Mucosa of rectum (tissue), 2 donors: ENCODE data around the gene KIF4A.
A peak's percentile ranks its signal among the peaks of the same experiment; 100 is the strongest.

ENCODE experiments used
- H3K27ac ChIP-seq, 2 donors: one replicate each; pipeline ENCODE4 v1.7.0; 2013; ENCODE audit warnings: inconsistent platforms in 2 of 2, low read depth in 2 of 2, low read length in 2 of 2
- H3K27me3 ChIP-seq, 2 donors: one replicate each; pipeline ENCODE4 v1.7.0; 2013; ENCODE audit warnings: low read length in 2 of 2; ENCODE audit not compliant: control insufficient read depth in 2 of 2, insufficient read depth in 2 of 2
- H3K36me3 ChIP-seq, 2 donors: one replicate each; pipeline ENCODE4 v1.7.0; 2013; ENCODE audit warnings: low read length in 2 of 2; ENCODE audit not compliant: control insufficient read depth in 2 of 2, insufficient read depth in 2 of 2
- H3K4me1 ChIP-seq, 2 donors: one replicate each; pipeline ENCODE4 v1.7.0; 2013; ENCODE audit warnings: low read length in 2 of 2, mild to moderate bottlenecking in 1 of 2; ENCODE audit not compliant: control insufficient read depth in 2 of 2, insufficient read depth in 2 of 2
- H3K4me3 ChIP-seq, 2 donors: one replicate each; pipeline ENCODE4 v1.7.0; 2013; ENCODE audit warnings: low read length in 2 of 2
- H3K9ac ChIP-seq, 2 donors: one replicate each; pipeline ENCODE4 v1.7.0; 2013; ENCODE audit warnings: low read length in 2 of 2, low read depth in 1 of 2, mild to moderate bottlenecking in 1 of 2
- H3K9me3 ChIP-seq, 2 donors: one replicate each; pipeline ENCODE4 v1.7.0; 2013; ENCODE audit warnings: low read length in 2 of 2; ENCODE audit not compliant: control insufficient read depth in 2 of 2
- donor health status: healthy.
- donor health status: Normal muscosa, but diverticular disease.

Gene KIF4A

DNA sequence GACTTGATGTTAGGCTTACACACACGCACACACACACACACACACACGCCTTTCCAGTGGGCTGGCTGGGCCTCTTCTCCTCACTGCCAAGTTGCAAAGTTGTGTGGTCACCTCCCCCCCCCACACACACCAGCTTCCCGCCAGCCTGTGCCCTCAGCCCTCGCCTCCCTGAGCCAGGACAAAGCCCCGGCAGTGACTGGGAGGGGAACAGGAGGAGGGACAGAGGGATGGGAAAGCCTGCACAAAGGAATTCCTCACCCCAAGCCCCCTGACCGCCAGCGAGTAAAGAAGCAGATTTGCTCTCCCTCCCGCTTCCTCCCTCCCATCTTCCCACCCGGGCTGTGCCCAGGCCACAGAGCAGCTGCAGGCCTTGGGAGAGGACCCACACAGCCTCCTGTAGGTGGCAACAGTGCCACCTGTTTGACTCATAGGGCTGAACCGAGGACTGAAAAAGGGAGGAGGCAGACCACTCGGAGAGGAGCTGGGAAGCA, 133.0 kb downstream of the KIF4A start, which contains the start of gene GDPD2:
TSS of gene GDPD2 (plus strand) at position 464 of the 491 bp plus-strand sequence. CDS start 1,671 bp downstream, outside the sequence.
- Histone ChIP-seq H3K4me3 (peak within 1 kb of the TSS; percentile 54 to 55), H3K9ac (peak within 1 kb of the TSS; percentile 47 to 67), H3K27me3 (no peaks in the 10 kb centered on the region), H3K4me1 (peaks cover 5 to 6% of the 10 kb centered on the region in 2 donors), H3K27ac (peak within 1 kb of the TSS in 1 of 2 donors; percentile 23), H3K9me3 (no peaks in the 10 kb centered on the region), H3K36me3 (no peaks in the 10 kb centered on the region)

DNA sequence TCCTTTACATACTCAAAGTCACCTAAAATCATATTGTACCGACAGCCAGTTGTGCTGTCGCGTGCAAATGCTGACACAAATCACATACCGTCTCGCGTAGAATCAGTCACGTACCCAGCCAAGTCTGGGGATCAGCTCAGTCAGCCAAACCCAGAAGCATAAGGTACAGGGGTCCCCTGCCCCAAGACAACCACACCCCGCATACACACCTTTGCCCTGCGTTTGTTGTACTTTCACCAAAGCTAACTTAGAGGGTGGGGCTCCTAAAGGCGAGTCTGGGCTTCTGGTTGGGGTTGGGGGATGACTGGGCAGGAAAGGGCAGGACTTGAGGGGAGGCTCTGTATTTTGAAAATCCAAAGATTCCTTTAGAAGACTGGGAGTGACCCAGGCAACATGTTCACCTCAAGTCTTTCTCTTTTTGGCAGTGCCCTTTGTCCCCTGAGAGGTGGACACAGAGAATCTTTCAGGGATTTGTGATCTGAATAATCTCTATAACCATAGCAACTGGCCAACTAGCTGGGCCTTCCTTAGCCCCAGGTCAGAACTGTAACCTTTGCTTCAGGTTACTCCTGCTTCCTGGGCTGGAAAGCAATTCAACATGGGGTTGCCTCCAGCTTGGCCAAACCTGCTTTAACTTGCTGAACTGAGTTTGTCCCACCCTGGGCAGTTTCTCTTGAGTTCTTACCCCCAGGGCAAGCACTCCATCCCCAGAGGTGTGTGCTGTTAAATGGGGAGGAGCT, 134.2 kb downstream of the KIF4A start:
- H3K4me3 ChIP-seq, result peak overlapping the region; percentile 54 to 55
- H3K27ac ChIP-seq, result no peak overlapping the region
- peaks cover 5 to 6% of the 10 kb centered on the region in 2 donors for H3K4me1 ChIP-seq
- H3K36me3 ChIP-seq, result no peaks in the 10 kb centered on the region
- peaks cover 0 to 2% of the 10 kb centered on the region in 2 donors for H3K27me3 ChIP-seq
- no peaks in the 10 kb centered on the region for H3K9me3 ChIP-seq
- H3K9ac ChIP-seq, result no peak overlapping the region

DNA sequence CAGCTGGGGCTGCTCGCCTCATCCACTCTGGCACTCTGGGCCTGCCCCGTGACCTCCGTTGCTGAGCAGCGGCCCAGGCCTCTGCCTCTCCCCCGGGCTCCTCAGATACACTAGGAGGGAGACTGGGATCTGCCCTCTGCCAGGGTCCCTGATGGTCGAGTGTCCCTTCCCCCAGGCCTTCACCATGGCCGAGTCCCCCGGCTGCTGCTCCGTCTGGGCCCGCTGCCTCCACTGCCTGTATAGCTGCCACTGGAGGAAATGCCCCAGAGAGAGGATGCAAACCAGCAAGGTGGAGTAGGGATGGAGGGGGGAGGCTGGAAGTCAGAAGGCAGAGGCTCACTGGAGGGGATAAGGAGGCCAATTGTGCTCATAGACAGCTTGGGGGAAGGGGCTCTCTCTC, 134.9 kb downstream of the KIF4A start:
- H3K4me1 ChIP-seq, result peaks cover 5 to 6% of the 10 kb centered on the region in 2 donors
- no peak overlapping the region for H3K27ac ChIP-seq
- no peaks in the 10 kb centered on the region for H3K9me3 ChIP-seq
- H3K9ac ChIP-seq, result no peak overlapping the region
- H3K4me3 ChIP-seq, result no peak overlapping the region
- H3K36me3 ChIP-seq, result no peaks in the 10 kb centered on the region
- peaks cover 0 to 2% of the 10 kb centered on the region in 2 donors for H3K27me3 ChIP-seq

- no peaks in the 10 kb centered on the region for H3K36me3 ChIP-seq
- no peaks in the 10 kb centered on the region for H3K9me3 ChIP-seq
- no peak overlapping the region for H3K4me3 ChIP-seq
- H3K4me1 ChIP-seq, result peaks cover 5 to 6% of the 10 kb centered on the region in 2 donors
- peaks cover 0 to 2% of the 10 kb centered on the region in 2 donors for H3K27me3 ChIP-seq
- no peak overlapping the region for H3K27ac ChIP-seq
- H3K9ac ChIP-seq, result no peak overlapping the region
These were observed 136.7 kb downstream of the KIF4A start for GRCh38 chrX:70426286-70427278.

GRCh38 chrX:70427365-70427764, 137.5 kb downstream of the KIF4A start:
- H3K4me3 ChIP-seq, result no peak overlapping the region
- no peaks in the 10 kb centered on the region for H3K36me3 ChIP-seq
- H3K9me3 ChIP-seq, result no peaks in the 10 kb centered on the region
- H3K4me1 ChIP-seq, result peaks cover 5 to 6% of the 10 kb centered on the region in 2 donors
- peak overlapping the region in 1 of 2 donors; percentile 15 for H3K27ac ChIP-seq
- peaks cover 0 to 2% of the 10 kb centered on the region in 2 donors for H3K27me3 ChIP-seq
- H3K9ac ChIP-seq, result no peak overlapping the region

DNA sequence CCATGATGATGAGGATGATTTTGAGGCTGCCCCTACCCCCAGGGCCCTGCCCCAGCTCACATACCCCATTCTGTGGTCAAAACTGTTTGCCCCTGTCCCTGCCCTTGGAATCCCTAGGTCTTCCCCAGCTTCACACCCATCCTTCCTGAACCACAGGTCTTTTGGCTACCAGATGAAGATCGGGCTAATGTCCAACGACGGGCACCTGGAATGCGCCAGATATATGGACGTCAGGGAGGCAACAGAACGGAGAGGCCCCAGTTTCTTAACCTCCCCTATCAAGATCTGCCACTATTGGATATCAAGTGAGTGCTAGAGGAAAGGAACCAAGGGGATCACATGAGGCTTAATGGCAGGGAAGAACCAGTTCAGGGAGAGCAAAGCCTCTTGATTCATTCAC, 139.9 kb downstream of the KIF4A start:
- Histone ChIP-seq H3K4me3 (no peak overlapping the region), H3K9me3 (no peaks in the 10 kb centered on the region), H3K36me3 (no peaks in the 10 kb centered on the region), H3K27me3 (peaks cover 0 to 2% of the 10 kb centered on the region in 2 donors), H3K27ac (no peak overlapping the region), H3K4me1 (peaks cover 2 to 4% of the 10 kb centered on the region in 2 donors), H3K9ac (no peak overlapping the region)

DNA sequence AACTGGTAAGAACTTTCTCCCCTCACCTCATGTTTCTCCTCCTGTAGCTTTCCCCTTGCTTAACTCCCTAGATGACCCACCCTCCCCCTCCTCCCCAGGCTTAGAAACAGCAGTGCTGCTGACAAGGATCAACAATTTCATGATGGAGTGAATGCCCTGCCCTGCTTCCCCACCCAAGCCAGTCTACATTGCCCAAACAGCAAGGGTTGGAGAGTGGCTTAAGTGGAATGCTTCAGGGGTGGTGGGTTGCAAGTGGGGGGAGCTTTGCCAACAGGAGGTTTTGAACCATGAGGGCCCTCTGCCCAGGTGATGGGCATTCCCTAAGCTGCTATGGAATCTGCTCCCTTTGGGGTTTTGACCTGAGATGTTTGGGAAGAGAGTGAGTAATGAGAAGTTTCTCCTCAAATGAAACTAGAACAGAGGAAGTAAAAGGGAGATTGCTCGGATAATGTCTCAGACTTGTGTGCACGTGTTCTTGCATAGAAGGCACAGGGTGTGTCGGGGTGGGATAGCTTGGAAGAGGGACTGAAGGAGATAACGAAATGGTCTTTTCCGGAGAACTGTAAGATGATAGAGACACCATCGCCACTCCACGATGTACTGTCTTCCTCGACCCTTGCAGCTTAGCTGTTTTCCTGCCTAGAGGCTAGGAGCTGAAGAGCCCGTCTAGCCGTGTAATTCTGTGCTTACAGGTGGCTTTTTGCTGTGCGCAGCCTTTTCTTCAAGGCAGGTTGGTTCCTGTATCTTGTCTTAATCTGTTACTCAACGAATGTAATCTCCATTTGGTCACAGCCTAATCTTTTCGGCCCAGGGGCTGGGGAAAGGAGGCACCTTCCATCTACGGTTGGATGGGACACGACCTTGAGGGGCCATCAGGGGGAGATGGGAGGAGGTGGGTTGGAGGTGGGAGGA, 143.3 kb downstream of the KIF4A start:
- H3K27me3 ChIP-seq, result peaks cover 0 to 6% of the 10 kb centered on the region in 2 donors
- peaks cover 6 to 9% of the 10 kb centered on the region in 2 donors for H3K4me1 ChIP-seq
- H3K4me3 ChIP-seq, result peak overlapping the region; percentile 67 to 90
- H3K27ac ChIP-seq, result no peak overlapping the region
- H3K9me3 ChIP-seq, result no peaks in the 10 kb centered on the region
- H3K9ac ChIP-seq, result peak overlapping the region in 1 of 2 donors; percentile 77
- no peaks in the 10 kb centered on the region for H3K36me3 ChIP-seq

GRCh38 chrX:70433848-70434351, 144.0 kb downstream of the KIF4A start:
- peak overlapping the region; percentile 67 to 90 for H3K4me3 ChIP-seq
- H3K27ac ChIP-seq, result peak overlapping the region; percentile 80 to 84
- H3K9ac ChIP-seq, result peak overlapping the region; percentile 77 to 83
- no peaks in the 10 kb centered on the region for H3K36me3 ChIP-seq
- H3K9me3 ChIP-seq, result no peaks in the 10 kb centered on the region
- peaks cover 0 to 3% of the 10 kb centered on the region in 2 donors for H3K27me3 ChIP-seq
- peaks cover 6 to 9% of the 10 kb centered on the region in 2 donors for H3K4me1 ChIP-seq

DNA sequence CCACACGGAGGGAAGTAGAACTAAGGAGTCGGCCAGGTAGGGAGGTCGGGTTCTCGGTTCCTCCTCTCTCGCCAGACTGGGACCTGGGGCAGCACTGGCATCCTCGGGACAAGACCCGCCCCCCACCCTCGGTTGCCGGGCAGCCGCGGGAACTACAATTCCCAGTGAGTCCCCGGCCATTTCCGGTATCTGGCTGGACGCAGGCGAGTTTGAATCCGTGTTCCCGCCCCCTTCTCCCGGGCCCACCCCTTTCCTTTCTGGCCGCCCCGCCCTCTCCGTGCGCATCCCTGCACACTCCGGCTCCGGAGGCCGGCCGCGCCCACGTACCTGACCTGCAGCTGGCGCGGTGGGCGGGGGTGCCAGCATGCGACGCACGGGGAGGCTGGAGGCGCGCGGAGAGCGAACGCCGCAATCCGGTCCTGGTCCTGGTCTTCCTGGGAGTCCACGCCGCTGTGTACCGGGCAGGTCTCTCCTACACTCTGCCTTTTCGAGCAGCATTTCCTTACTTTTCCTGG, 144.5 kb downstream of the KIF4A start:
- Histone ChIP-seq H3K27me3 (peaks cover 0 to 3% of the 10 kb centered on the region in 2 donors), H3K9me3 (no peaks in the 10 kb centered on the region), H3K36me3 (no peaks in the 10 kb centered on the region), H3K27ac (peak overlapping the region; percentile 80 to 84), H3K9ac (peak overlapping the region; percentile 77 to 83), H3K4me1 (peaks cover 6 to 9% of the 10 kb centered on the region in 2 donors), H3K4me3 (peak overlapping the region; percentile 67 to 90)
